ENCODE measurements around the gene MPP7.
"Not testable (repeated sequence)": the region's sequence is repeated elsewhere in the genome, so short reads cannot be mapped to it uniquely, and the experiment has no call there.

The MPP7 gene

DNA sequence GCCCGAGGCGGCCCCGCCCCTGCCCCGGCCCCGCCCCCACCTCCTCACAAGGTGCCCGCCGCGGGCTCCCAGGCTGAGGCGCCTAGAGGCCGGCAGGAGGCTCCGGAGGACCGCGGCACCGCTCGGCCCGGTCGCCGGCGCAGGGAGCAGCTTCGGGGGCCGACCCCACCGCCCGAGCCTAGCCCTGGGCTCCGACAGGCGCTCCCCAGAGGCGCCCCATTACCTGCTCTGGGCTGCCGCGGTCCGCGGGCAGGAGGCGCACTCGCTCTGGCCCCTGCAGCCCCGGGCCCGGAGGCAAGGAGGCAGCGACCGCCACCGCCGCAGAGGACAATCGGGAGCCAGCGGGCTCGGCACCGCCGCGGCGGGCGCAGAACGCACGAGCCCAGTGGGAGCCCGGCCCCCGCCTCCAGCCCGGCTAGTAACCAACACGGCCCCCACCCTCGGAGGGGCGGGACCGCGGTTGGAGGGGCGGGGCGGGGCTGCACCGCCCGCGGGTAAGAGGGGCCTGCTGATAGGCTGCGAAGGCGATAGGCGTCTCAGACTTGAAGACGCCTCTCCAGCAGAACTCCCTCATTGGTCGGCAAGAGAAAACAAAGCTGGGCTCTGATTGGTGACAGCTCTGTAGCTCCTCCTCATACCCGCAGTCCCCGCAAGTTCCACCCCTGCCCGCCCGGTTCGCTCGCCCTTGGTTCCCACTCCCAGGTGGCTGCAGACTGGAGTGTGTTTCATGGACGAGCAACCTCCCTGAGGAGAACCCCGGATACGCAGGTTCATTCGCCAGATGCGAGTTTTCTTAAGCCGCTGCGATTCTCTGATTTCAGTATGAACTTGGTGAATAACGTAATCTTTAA, at the start of gene MPP7:
TSS of gene MPP7 (minus strand) at position 427 of the 851 bp plus-strand sequence. CDS start 64,460 bp downstream, outside the sequence.
- peak; percentile 92 to 96 for DNase-seq (ENCODE audit: low read depth in 1 of 2, low spot score in 1 of 2)

- no peak for DNase-seq (ENCODE audit: low read depth in 1 of 2, low spot score in 1 of 2)
Observed at GRCh38 chr10:28349892-28350291, 47.0 kb upstream of the MPP7 start.

DNA sequence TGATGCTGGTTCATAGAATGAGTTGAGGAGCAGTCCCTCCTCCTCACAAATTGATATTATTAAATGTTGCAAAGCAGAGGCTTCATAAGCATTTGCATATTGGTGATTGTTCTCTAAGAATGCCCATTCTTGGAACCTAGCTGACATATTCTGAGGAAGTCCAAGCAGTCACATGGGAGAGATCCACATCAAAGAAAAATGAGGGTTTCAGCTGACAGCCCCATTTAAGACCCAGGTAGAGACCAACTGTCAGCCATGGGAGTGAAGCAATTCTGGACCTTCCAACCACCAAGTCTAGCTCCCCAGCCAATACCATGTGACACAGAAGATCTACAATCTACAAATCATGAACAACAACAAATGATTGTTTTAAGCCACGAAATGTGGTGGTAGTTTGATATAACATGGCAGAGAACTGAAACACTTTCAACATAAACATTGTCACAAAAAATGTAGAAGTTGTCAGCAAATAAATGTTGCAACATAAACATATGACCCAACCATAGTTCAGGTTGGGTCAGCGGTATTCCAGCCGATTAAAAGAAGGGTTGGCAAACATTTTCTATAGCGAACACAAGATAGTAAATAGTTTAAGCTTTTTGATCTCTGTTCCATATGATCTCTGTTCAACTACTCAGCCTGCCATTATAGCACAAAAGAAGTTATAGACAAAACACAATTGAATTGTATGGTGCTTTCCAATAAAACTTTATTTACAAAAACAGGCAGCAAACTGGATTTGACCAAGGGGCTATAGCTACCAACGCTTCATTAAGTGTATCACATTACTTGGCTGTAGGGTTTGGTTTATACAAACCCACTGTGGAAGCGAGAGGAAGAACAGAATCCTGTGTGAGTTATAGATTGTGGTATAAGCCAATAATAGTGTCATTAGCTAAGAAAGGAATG, 41.4 kb upstream of the MPP7 start:
- no peak for DNase-seq (ENCODE audit: low read depth in 1 of 2, low spot score in 1 of 2)

GRCh38 chr10:28343252-28343651, 40.4 kb upstream of the MPP7 start:
- DNase-seq (ENCODE audit: low read depth in 1 of 2, low spot score in 1 of 2) = no peak

- DNase-seq (ENCODE audit: low read depth in 1 of 2, low spot score in 1 of 2) = not testable (repeated sequence)
Observed at GRCh38 chr10:28341679-28342078, 38.8 kb upstream of the MPP7 start.

DNA sequence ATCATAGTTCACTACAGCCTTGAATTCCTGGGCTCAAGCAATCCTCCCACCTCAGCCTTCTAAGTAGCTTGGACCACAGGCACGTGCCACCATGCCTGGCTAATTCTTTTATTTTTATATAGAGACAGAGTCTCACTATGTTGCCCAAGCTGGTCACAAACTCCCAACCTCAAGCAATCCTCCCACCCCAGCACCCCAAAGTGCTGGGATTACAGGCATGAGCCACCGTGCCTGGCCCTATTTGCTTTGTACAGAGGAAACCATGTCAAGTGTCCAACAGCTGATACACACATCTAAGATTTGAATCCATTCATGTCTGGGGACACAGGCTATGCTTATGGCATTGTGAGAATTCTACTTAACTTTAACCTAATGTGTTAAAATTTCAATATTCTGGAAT, 29.9 kb upstream of the MPP7 start:
- DNase-seq (ENCODE audit: low read depth in 1 of 2, low spot score in 1 of 2) = no peak

- DNase-seq (ENCODE audit: low read depth in 1 of 2, low spot score in 1 of 2) = no peak
Observed at GRCh38 chr10:28331841-28332240, 29.0 kb upstream of the MPP7 start.

DNA sequence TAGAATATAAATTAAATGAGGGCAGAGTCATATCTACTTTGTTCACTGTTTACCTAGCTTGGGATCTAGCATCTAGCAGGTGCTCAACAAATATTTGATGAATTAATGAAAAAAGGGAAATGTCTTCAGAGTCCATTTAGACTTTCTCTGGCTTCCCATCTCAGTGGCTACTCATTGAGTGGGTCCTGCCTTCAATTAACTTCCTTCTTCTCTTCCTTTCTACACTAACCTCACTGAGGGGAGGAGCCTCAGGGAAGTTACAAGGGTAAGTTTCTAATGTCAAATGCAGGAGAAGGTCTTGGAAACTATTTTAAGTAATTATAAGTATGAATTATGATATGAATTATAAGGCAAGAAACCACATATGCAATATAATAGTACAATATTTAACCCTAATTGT, 28.2 kb upstream of the MPP7 start:
- DNase-seq (ENCODE audit: low read depth in 1 of 2, low spot score in 1 of 2) = no peak

- DNase-seq (ENCODE audit: low read depth in 1 of 2, low spot score in 1 of 2) = no peak
Observed at GRCh38 chr10:28328346-28328745, 25.5 kb upstream of the MPP7 start.

DNA sequence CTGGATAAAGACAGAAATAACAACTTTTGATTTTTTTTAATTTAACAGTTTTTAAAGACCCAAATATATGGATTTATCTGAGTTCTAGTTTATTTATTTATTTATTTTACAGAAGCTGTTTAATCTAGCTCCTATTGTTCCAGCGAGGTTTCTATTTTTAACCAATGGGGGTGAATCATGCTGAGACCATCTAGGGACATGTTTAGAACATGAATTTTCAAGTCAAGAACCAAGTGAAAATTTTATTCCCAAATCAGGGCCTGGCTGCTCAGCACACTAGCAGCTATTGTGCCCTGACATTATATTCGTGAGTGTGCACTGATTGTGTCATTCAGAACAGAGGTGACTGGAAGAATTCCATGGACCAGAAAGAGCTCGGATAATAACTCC, 24.6 kb upstream of the MPP7 start:
- DNase-seq (ENCODE audit: low read depth in 1 of 2, low spot score in 1 of 2) = no peak

- DNase-seq (ENCODE audit: low read depth in 1 of 2, low spot score in 1 of 2) = no peak
Observed at GRCh38 chr10:28326516-28327490, 23.9 kb upstream of the MPP7 start.

DNA sequence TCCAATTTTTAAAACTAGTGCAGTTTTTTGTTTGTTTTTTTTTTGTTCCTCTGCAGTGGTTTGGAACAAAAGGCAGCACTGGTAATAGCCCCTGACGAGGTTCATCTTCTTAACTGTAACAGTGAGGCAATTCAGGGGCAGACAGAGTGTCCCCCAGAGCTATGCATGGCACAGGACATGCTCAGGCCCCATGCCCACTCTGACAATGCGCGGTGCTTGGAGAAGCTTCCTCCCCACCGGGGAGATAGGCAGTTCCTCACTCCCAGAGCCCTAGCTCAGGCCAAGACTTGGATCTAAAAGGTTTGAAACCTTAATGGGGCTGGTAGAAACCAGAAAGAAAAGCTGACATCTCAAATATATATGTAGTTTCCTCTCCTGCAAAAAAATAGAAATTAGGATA, 17.9 kb upstream of the MPP7 start:
- no peak for DNase-seq (ENCODE audit: low read depth in 1 of 2, low spot score in 1 of 2)

DNA sequence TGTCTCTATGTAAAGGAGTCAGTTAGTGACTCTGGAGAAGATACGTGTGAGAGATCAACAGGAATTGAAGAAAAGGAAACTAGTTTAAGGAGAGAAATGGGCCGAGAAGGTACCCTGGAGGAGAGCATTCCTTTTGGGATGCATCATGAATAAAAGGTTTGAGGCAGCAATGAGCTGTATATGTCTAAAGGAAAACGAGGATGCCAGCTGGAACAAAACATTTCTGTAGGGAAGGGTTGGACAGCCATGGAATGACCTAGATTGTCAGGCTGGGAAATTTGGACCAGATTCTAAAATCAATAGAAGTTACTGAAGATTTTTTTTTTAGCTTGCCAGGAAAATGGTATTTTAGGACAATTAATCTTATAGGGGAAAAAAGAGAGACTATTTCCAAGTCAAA, 17.2 kb upstream of the MPP7 start:
- no peak for DNase-seq (ENCODE audit: low read depth in 1 of 2, low spot score in 1 of 2)

DNA sequence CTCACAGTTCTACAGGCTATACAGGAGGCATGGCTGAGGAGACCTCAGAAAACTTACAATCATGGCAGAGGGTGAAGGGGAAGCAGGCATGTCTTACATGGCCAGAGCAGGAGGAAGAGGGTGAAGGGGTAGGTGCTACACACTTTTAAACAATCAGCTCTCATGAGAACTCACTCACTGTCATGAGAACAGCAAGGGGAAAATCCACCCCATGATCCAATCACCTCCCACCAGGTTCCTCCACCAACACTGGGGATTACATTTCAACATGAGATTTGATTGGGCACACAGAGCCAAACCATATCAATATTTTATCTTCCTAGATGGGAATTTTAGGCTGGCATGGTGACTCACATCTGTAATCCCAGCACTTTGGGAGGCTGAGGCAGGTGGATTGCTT, 16.2 kb upstream of the MPP7 start:
- not testable (repeated sequence) for DNase-seq (ENCODE audit: low read depth in 1 of 2, low spot score in 1 of 2)

DNA sequence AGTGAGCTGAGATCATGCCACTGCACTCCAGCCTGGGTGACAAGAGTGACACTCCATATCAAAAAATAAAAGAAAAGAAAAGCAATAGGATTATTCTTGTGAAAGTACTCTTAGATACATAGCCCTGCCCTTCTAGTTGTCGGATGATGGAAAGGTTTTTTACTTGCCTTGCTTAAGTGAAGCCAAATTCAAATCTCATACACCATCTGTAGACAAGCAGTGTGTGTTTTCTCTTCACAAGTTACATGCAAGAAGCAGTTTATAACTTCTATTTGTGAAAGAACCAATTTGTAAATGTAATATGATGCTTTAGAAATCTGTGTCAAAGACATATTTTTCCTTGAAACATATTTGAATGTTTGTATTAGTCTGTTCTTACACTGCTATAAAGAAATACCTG, 15.8 kb upstream of the MPP7 start:
- no peak for DNase-seq (ENCODE audit: low read depth in 1 of 2, low spot score in 1 of 2)

DNA sequence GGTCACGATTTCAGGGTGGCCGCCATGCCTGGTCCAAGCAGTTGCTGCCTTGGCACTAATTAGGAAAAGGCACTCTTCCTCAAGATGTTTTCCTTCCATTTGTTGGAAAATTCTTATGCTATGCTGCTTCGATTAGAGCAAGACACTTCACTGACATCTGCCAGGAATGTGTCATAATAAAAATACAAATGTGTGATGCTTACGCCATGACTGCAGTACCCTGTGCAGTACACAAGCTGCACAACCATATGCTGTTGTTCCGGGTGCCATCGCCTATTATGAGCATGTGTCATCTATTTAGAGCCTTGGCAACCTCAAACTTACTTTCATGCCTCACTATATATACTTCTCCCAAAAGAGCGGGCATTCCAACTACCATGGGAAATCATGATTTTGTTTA, 14.9 kb upstream of the MPP7 start:
- no peak for DNase-seq (ENCODE audit: low read depth in 1 of 2, low spot score in 1 of 2)

DNA sequence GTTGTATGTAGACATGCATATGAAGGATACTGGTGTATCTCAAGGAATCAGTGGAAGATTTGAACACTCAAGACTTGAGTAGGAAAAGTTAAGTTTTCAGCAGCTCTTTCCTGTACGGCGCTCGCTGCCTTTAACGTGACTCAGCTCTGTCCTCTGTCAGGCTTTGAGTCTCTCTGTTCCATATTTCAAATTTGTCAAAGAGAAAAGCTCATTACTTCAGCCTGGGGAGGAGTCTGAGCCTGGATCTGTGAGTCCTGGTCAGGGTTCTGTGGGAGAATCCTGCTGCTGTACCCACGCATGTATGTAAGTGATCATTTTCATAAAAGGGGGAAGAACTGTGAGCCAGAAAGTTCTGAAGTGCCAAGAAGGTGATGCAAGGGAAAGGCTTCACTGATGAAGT, 13.8 kb upstream of the MPP7 start:
- no peak for DNase-seq (ENCODE audit: low read depth in 1 of 2, low spot score in 1 of 2)

DNA sequence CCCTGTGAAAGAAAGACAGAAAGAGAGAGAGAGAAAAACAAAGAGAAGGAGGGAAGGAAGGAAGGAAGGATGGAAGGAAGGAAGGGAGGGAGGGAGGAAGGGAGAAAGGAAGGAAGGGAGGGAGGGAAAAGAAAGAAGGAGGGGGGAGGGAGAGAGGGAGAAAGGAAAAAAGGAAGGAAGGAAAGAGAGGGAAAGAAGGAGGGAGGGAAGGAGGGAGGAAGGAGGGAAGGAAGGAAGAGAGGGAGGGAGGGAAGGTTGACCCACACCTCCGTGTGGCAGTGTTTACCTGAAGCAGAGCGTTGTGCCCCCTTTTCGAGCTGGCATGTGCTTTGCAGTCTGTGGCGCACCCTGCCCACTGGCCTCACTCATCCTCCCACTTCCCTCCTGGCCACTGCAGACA, 12.3 kb upstream of the MPP7 start:
- no peak for DNase-seq (ENCODE audit: low read depth in 1 of 2, low spot score in 1 of 2)

DNA sequence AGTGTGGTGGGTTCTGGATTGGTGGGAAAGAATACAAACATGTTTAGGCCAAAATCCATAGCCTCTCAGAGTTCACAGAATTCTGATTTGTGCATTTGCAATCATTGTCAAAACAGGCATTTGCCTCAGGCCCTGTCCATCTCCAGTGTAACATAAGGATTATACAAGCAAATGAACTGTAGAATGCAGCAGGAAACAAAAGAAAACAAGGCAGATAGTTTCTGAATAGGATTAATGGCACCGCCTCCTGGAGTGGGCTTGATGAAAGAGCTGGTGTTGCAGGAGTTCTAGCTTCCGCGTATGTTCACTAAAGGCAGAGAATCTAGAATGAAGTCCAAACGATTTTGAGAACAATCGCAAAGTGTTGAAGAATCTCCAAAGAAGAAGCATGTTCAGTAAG, 11.3 kb upstream of the MPP7 start:
- DNase-seq (ENCODE audit: low read depth in 1 of 2, low spot score in 1 of 2) = no peak

DNA sequence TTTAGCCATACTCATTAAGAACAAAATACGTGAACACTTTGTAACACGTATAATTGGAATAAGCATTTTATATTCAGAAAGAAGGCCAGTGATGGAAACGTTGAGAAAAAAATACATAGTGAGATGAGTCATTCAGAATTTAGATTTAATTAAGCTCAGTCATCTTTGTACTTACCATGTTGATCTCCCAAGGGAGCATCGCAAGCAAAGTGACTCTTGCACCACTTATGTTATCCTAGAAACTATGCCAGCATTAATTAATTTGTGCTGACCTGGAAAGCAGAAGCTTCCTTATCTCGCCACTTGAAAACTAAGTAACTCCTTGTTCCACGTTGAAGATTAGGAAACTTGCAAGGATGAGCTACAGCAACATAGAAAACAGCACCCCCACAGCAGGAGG, 9.7 kb upstream of the MPP7 start:
- DNase-seq (ENCODE audit: low read depth in 1 of 2, low spot score in 1 of 2) = no peak

- DNase-seq (ENCODE audit: low read depth in 1 of 2, low spot score in 1 of 2) = no peak
Observed at GRCh38 chr10:28311104-28311503, 8.2 kb upstream of the MPP7 start.

Data from activated T-helper 1 cell treated with anti-CD3 and anti-CD28 coated beads, Interleukin-2, amount 50 U/mL, for 16 hours (primary cell).